WTC11 (cell line): Measurements from ENCODE around the gene PDGFRB. TPM values are rescaled to one million over a fixed set of nuclear protein-coding genes. Genes with fewer than 3 reads are reported as not detected.

ENCODE experiments used
- ATAC-seq: fragments of 200-7000 bp; cut with Tn5 transposase; 2 replicates; pipeline ENCODE4 v1.10.0; 2021; ENCODE audit warnings: mild to moderate bottlenecking, moderate library complexity
- CTCF ChIA-PET: fragments of 300-600 bp; sonication (Branson Sonifier 250); formaldehyde crosslinking; loops from one replicate; lab custom pipeline; 2021; ENCODE audit warnings: antibody characterized with exemption; lab: Charles Lee
- POLR2A ChIA-PET: fragments of 350-600 bp; sonication (Branson Sonifier 250); formaldehyde crosslinking; loops from one replicate; lab custom pipeline; 2021; ENCODE audit warnings: antibody characterized with exemption; lab: Charles Lee
- DNase-seq: peaks from one replicate; pipeline ENCODE4 v3.0.0; 2021; ENCODE audit warnings: low spot score
- H3K27ac Mint-ChIP-seq: 2 replicates; pipeline ENCODE4 v1.8.0; 2021; ENCODE audit warnings: mixed read lengths
- H3K27me3 Mint-ChIP-seq: 2 replicates; pipeline ENCODE4 v1.8.0; 2021; ENCODE audit warnings: low read depth, mild to moderate bottlenecking, moderate library complexity, mixed read lengths
- H3K36me3 Mint-ChIP-seq: 2 replicates; pipeline ENCODE4 v1.8.0; 2021; ENCODE audit warnings: mixed read lengths
- H3K4me1 Mint-ChIP-seq: 2 replicates; pipeline ENCODE4 v1.8.0; 2022; ENCODE audit warnings: mixed read lengths
- H3K4me3 Mint-ChIP-seq: 2 replicates; pipeline ENCODE4 v1.8.0; 2021; ENCODE audit warnings: mild to moderate bottlenecking, moderate library complexity, mixed read lengths
- H3K9me3 Mint-ChIP-seq: 2 replicates; pipeline ENCODE4 v1.8.0; 2021; ENCODE audit warnings: mixed read lengths
- FOXP1 ChIP-seq: sonication (generic); formaldehyde crosslinking; IDR thresholded peaks from 2 replicates; pipeline ENCODE4 v1.8.0; 2022; ENCODE audit warnings: missing genetic modification reagents, mild to moderate bottlenecking, moderate library complexity, borderline replicate concordance
- GRHL2 ChIP-seq: fragments of 250-450 bp; sonication (Bioruptor Pico); IDR thresholded peaks from 2 replicates; pipeline ENCODE4 v1.8.0; 2022; ENCODE audit warnings: mild to moderate bottlenecking, moderate library complexity; ENCODE audit not compliant: insufficient replicate concordance, severe bottlenecking
- HMGA2 ChIP-seq: fragments of 250-450 bp; sonication (Bioruptor Pico); IDR thresholded peaks from 2 replicates; pipeline ENCODE4 v1.4.0; 2021; ENCODE audit warnings: mild to moderate bottlenecking, moderate library complexity
- JAZF1 ChIP-seq: fragments of 250-450 bp; sonication (Bioruptor Pico); IDR thresholded peaks from 2 replicates; pipeline ENCODE4 v1.9.0; 2021; ENCODE audit warnings: moderate library complexity, mild to moderate bottlenecking, inconsistent platforms
- JUN ChIP-seq: sonication (generic); formaldehyde crosslinking; IDR thresholded peaks from 2 replicates; pipeline ENCODE4 v1.8.0; 2023; ENCODE audit warnings: mild to moderate bottlenecking, missing genetic modification reagents
- MXD4 ChIP-seq: fragments of 250-450 bp; sonication (Bioruptor Pico); IDR thresholded peaks from 2 replicates; pipeline ENCODE4 v1.8.0; 2021; ENCODE audit warnings: mild to moderate bottlenecking, moderate library complexity, borderline replicate concordance
- MYBL2 ChIP-seq: sonication (generic); formaldehyde crosslinking; IDR thresholded peaks from 2 replicates; pipeline ENCODE4 v1.8.1; 2023; ENCODE audit warnings: mild to moderate bottlenecking, moderate library complexity, missing genetic modification reagents
- OVOL2 ChIP-seq: fragments of 250-450 bp; sonication (Bioruptor Pico); IDR thresholded peaks from 2 replicates; pipeline ENCODE4 v1.9.0; 2021; ENCODE audit warnings: mild to moderate bottlenecking, borderline replicate concordance
- TP53 ChIP-seq: sonication (generic); formaldehyde crosslinking; IDR thresholded peaks from 2 replicates; pipeline ENCODE4 v1.8.1; 2023; ENCODE audit warnings: mild to moderate bottlenecking, missing genetic modification reagents
- ZNF396 ChIP-seq: fragments of 250-450 bp; sonication (Bioruptor Pico); IDR thresholded peaks from 2 replicates; pipeline ENCODE4 v1.8.0; 2021; ENCODE audit warnings: mild to moderate bottlenecking, moderate library complexity, borderline replicate concordance
- ZNF671 ChIP-seq: fragments of 250-450 bp; sonication (Bioruptor Pico); IDR thresholded peaks from 2 replicates; pipeline ENCODE4 v1.8.0; 2021; ENCODE audit warnings: mild to moderate bottlenecking
- total RNA-seq: library from RNA; stranded (reverse); gene quantifications from 3 replicates; pipeline ENCODE4 v1.2.3, GENCODE V29; 2021
- TF ChIP-seq, protein P1 (sequence below): sonication (generic); formaldehyde crosslinking; IDR thresholded peaks from 2 replicates; pipeline ENCODE4 v1.8.0; 2022; ENCODE audit warnings: mild to moderate bottlenecking, missing genetic modification reagents
- TF ChIP-seq, protein P2 (sequence below): fragments of 250-450 bp; sonication (Bioruptor Pico); IDR thresholded peaks from 2 replicates; pipeline ENCODE4 v1.9.0; 2021; ENCODE audit warnings: mild to moderate bottlenecking
- TF ChIP-seq, protein P3 (sequence below): fragments of 250-450 bp; sonication (Bioruptor Pico); conservative IDR thresholded peaks from 2 replicates; pipeline ENCODE4 v1.9.0; 2021; ENCODE audit warnings: mild to moderate bottlenecking
- TF ChIP-seq, protein P4 (sequence below): fragments of 250-450 bp; sonication (Bioruptor Pico); IDR thresholded peaks from 2 replicates; pipeline ENCODE4 v1.8.0; 2021; ENCODE audit warnings: mild to moderate bottlenecking
- TF ChIP-seq, protein P5 (sequence below): sonication (generic); formaldehyde crosslinking; IDR thresholded peaks from 2 replicates; pipeline ENCODE4 v1.8.0; 2023; ENCODE audit warnings: missing genetic modification reagents, mild to moderate bottlenecking, borderline replicate concordance
- TF ChIP-seq, protein P6 (sequence below): sonication (generic); formaldehyde crosslinking; IDR thresholded peaks from 2 replicates; pipeline ENCODE4 v1.8.1; 2022; ENCODE audit warnings: mild to moderate bottlenecking, missing genetic modification reagents, moderate library complexity, borderline replicate concordance
- TF ChIP-seq, protein P7 (sequence below): fragments of 250-450 bp; sonication (Bioruptor Pico); IDR thresholded peaks from 2 replicates; pipeline ENCODE4 v1.9.0; 2021; ENCODE audit warnings: moderate library complexity, mild to moderate bottlenecking, inconsistent platforms, borderline replicate concordance
- TF ChIP-seq, protein P8 (sequence below): sonication (generic); formaldehyde crosslinking; IDR thresholded peaks from 2 replicates; pipeline ENCODE4 v1.8.1; 2023; ENCODE audit warnings: mild to moderate bottlenecking, missing genetic modification reagents

PDGFRB gene
- total RNA-seq, 1 experiment from 2014 or later: 5.1 TPM

DNA sequence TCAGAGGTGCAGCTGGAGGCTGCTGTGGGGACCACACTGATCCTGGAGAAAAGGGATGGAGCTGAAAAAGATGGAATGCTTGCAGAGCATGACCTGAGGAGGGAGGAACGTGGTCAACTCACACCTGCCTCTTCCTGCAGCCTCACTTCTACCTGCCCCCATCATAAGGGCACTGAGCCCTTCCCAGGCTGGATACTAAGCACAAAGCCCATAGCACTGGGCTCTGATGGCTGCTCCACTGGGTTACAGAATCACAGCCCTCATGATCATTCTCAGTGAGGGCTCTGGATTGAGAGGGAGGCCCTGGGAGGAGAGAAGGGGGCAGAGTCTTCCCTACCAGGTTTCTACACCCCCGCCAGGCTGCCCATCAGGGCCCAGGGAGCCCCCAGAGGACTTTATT lies 28.4 kb upstream of the PDGFRB start:
- peaks cover 21% of the 10 kb centered on the region for H3K4me1 Mint-ChIP-seq
- ATAC-seq (no peak), DNase-seq (no peak)
- POLR2A ChIA-PET: no interaction called here
- no peaks in the 10 kb centered on the region for H3K36me3 Mint-ChIP-seq
- H3K9me3 Mint-ChIP-seq: no peaks in the 10 kb centered on the region
- CTCF ChIA-PET: interaction anchor here (1.2 to 2.1 kb wide), 2 partner anchors 8 to 22 kb away, joined by 4 to 13 read pairs; no protein-coding TSS in a partner anchor
- H3K27ac Mint-ChIP-seq: no peak overlapping the region
- no peak for TF ChIP-seq ZNF671
- TF ChIP-seq, protein P1, sequence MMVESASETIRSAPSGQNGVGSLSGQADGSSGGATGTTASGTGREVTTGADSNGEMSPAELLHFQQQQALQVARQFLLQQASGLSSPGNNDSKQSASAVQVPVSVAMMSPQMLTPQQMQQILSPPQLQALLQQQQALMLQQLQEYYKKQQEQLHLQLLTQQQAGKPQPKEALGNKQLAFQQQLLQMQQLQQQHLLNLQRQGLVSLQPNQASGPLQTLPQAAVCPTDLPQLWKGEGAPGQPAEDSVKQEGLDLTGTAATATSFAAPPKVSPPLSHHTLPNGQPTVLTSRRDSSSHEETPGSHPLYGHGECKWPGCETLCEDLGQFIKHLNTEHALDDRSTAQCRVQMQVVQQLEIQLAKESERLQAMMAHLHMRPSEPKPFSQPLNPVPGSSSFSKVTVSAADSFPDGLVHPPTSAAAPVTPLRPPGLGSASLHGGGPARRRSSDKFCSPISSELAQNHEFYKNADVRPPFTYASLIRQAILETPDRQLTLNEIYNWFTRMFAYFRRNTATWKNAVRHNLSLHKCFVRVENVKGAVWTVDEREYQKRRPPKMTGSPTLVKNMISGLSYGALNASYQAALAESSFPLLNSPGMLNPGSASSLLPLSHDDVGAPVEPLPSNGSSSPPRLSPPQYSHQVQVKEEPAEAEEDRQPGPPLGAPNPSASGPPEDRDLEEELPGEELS: no peak
- TF ChIP-seq ZNF396: no peak
- TF ChIP-seq, protein P2, sequence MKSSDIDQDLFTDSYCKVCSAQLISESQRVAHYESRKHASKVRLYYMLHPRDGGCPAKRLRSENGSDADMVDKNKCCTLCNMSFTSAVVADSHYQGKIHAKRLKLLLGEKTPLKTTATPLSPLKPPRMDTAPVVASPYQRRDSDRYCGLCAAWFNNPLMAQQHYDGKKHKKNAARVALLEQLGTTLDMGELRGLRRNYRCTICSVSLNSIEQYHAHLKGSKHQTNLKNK (CRISPR knock-in tag): no peak
- TF ChIP-seq, protein P3, sequence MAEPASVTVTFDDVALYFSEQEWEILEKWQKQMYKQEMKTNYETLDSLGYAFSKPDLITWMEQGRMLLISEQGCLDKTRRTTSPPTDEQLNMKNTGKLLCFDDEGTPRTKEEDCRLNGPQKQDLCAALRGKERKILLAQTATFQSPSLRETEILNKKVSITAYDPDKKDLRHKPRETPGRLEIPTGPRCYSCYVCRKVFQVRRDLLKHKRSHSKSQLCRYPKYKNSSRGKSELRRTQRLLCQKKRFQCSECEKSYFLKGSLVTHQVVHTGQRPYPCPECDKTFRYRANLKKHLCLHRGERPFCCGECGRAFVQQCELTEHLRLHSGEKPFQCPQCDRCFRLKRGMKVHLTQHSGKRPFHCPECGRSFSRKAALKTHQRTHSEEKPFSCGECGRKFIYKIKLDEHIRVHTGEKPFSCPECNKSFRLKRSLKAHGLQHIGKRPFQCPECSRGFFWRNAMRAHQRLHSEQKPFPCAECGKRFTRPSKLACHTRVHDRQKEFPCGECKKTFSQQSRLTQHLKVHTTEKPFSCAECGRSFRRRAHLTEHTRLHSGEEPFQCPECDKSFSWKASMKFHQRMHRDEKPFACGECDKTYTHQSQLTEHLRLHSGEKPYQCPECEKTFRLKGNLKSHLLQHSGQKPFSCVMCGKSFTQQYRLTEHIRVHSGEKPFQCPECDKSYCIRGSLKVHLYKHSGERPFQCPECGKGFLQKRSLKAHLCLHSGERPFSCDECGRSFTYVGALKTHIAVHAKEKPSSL (CRISPR knock-in tag): no peak
- no peak for TF ChIP-seq TP53 (CRISPR knock-in tag)
- TF ChIP-seq MXD4 (CRISPR knock-in tag): no peak
- TF ChIP-seq FOXP1 (CRISPR knock-in tag): no peak
- TF ChIP-seq HMGA2 (CRISPR knock-in tag): no peak
- TF ChIP-seq GRHL2 (CRISPR knock-in tag): no peak
- no peak for TF ChIP-seq OVOL2 (CRISPR knock-in tag)
- H3K4me3 Mint-ChIP-seq: no peak overlapping the region
- peaks cover 48% of the 10 kb centered on the region for H3K27me3 Mint-ChIP-seq

DNA sequence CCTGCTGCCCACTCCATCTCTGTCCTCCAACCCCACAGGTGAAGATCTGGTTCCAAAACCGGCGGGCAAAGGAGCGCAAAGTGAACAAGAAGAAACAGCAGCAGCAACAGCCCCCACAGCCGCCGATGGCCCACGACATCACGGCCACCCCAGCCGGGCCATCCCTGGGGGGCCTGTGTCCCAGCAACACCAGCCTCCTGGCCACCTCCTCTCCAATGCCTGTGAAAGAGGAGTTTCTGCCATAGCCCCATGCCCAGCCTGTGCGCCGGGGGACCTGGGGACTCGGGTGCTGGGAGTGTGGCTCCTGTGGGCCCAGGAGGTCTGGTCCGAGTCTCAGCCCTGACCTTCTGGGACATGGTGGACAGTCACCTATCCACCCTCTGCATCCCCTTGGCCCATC lies 27.8 kb upstream of the PDGFRB start:
- ATAC-seq: no peak
- Mint-ChIP-seq H3K27me3 (peaks cover 43% of the 10 kb centered on the region), H3K27ac (no peak overlapping the region), H3K4me3 (no peak overlapping the region), H3K4me1 (peaks cover 21% of the 10 kb centered on the region), H3K36me3 (no peaks in the 10 kb centered on the region), H3K9me3 (no peaks in the 10 kb centered on the region)
- POLR2A ChIA-PET: no interaction called here
- CTCF ChIA-PET: interaction anchor here (1.2 to 2.1 kb wide), 2 partner anchors 8 to 21 kb away, joined by 4 to 13 read pairs; no protein-coding TSS in a partner anchor
- no peak for DNase-seq
- TF ChIP-seq, protein P4, sequence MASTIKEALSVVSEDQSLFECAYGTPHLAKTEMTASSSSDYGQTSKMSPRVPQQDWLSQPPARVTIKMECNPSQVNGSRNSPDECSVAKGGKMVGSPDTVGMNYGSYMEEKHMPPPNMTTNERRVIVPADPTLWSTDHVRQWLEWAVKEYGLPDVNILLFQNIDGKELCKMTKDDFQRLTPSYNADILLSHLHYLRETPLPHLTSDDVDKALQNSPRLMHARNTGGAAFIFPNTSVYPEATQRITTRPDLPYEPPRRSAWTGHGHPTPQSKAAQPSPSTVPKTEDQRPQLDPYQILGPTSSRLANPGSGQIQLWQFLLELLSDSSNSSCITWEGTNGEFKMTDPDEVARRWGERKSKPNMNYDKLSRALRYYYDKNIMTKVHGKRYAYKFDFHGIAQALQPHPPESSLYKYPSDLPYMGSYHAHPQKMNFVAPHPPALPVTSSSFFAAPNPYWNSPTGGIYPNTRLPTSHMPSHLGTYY (CRISPR knock-in tag): no peak
- TF ChIP-seq, protein P5, sequence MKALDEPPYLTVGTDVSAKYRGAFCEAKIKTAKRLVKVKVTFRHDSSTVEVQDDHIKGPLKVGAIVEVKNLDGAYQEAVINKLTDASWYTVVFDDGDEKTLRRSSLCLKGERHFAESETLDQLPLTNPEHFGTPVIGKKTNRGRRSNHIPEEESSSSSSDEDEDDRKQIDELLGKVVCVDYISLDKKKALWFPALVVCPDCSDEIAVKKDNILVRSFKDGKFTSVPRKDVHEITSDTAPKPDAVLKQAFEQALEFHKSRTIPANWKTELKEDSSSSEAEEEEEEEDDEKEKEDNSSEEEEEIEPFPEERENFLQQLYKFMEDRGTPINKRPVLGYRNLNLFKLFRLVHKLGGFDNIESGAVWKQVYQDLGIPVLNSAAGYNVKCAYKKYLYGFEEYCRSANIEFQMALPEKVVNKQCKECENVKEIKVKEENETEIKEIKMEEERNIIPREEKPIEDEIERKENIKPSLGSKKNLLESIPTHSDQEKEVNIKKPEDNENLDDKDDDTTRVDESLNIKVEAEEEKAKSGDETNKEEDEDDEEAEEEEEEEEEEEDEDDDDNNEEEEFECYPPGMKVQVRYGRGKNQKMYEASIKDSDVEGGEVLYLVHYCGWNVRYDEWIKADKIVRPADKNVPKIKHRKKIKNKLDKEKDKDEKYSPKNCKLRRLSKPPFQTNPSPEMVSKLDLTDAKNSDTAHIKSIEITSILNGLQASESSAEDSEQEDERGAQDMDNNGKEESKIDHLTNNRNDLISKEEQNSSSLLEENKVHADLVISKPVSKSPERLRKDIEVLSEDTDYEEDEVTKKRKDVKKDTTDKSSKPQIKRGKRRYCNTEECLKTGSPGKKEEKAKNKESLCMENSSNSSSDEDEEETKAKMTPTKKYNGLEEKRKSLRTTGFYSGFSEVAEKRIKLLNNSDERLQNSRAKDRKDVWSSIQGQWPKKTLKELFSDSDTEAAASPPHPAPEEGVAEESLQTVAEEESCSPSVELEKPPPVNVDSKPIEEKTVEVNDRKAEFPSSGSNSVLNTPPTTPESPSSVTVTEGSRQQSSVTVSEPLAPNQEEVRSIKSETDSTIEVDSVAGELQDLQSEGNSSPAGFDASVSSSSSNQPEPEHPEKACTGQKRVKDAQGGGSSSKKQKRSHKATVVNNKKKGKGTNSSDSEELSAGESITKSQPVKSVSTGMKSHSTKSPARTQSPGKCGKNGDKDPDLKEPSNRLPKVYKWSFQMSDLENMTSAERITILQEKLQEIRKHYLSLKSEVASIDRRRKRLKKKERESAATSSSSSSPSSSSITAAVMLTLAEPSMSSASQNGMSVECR: no peak
- no peak for TF ChIP-seq JAZF1 (CRISPR knock-in tag)
- no peak for TF ChIP-seq ZNF396
- TF ChIP-seq JUN (CRISPR knock-in tag): no peak
- TF ChIP-seq, protein P6, sequence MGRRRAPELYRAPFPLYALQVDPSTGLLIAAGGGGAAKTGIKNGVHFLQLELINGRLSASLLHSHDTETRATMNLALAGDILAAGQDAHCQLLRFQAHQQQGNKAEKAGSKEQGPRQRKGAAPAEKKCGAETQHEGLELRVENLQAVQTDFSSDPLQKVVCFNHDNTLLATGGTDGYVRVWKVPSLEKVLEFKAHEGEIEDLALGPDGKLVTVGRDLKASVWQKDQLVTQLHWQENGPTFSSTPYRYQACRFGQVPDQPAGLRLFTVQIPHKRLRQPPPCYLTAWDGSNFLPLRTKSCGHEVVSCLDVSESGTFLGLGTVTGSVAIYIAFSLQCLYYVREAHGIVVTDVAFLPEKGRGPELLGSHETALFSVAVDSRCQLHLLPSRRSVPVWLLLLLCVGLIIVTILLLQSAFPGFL (CRISPR knock-in tag): no peak
- TF ChIP-seq, protein P7, sequence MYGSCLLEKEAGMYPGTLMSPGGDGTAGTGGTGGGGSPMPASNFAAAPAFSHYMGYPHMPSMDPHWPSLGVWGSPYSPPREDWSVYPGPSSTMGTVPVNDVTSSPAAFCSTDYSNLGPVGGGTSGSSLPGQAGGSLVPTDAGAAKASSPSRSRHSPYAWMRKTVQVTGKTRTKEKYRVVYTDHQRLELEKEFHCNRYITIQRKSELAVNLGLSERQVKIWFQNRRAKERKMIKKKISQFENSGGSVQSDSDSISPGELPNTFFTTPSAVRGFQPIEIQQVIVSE: no peak
- TF ChIP-seq, protein P8, sequence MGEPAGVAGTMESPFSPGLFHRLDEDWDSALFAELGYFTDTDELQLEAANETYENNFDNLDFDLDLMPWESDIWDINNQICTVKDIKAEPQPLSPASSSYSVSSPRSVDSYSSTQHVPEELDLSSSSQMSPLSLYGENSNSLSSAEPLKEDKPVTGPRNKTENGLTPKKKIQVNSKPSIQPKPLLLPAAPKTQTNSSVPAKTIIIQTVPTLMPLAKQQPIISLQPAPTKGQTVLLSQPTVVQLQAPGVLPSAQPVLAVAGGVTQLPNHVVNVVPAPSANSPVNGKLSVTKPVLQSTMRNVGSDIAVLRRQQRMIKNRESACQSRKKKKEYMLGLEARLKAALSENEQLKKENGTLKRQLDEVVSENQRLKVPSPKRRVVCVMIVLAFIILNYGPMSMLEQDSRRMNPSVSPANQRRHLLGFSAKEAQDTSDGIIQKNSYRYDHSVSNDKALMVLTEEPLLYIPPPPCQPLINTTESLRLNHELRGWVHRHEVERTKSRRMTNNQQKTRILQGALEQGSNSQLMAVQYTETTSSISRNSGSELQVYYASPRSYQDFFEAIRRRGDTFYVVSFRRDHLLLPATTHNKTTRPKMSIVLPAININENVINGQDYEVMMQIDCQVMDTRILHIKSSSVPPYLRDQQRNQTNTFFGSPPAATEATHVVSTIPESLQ (CRISPR knock-in tag): no peak
- TF ChIP-seq MYBL2 (CRISPR knock-in tag): no peak
